Mesendoderm (in vitro differentiated cells): Measurements from ENCODE around the gene SV2A. TPM values are rescaled to one million over a fixed set of nuclear protein-coding genes. Genes with fewer than 3 reads are reported as not detected.

Experiments
- DNase-seq: peaks from one replicate; pipeline ENCODE4 v3.0.0; 2013
- H2AK5ac ChIP-seq: 2 replicates; pipeline ENCODE4 v1.6.1; 2013; ENCODE audit warnings: low read length, inconsistent platforms
- H2BK120ac ChIP-seq: 2 replicates; pipeline ENCODE4 v1.6.1; 2013; ENCODE audit warnings: low read depth, mild to moderate bottlenecking, low read length, moderate library complexity, mixed read lengths
- H2BK15ac ChIP-seq: replicated peaks from 2 replicates; pipeline ENCODE4 v1.6.1; 2013; ENCODE audit warnings: low read depth, mild to moderate bottlenecking, moderate library complexity
- H2BK5ac ChIP-seq: 2 replicates; pipeline ENCODE4 v1.6.1; 2013; ENCODE audit warnings: low read length, inconsistent platforms
- H3K18ac ChIP-seq: 2 replicates; pipeline ENCODE4 v1.6.1; 2013; ENCODE audit warnings: mild to moderate bottlenecking, low read length, mixed read lengths
- H3K23ac ChIP-seq: one replicate; pipeline ENCODE4 v1.6.1; 2013; ENCODE audit warnings: low read length
- H3K27ac ChIP-seq: 2 replicates; pipeline ENCODE4 v1.5.1; 2013; ENCODE audit warnings: low read depth, mild to moderate bottlenecking, inconsistent platforms, low read length, moderate library complexity
- H3K27me3 ChIP-seq: 2 replicates; pipeline ENCODE4 v1.6.1; 2013; ENCODE audit warnings: low read length, control low read depth, mild to moderate bottlenecking, inconsistent platforms; ENCODE audit not compliant: insufficient read depth, poor library complexity
- H3K36me3 ChIP-seq: 2 replicates; pipeline ENCODE4 v1.6.1; 2013; ENCODE audit warnings: low read length, inconsistent platforms; ENCODE audit not compliant: control insufficient read depth, insufficient read depth
- H3K4ac ChIP-seq: one replicate; pipeline ENCODE4 v1.6.1; 2013; ENCODE audit warnings: low read depth, mild to moderate bottlenecking, low read length, moderate library complexity
- H3K4me1 ChIP-seq: 2 replicates; pipeline ENCODE4 v1.6.1; 2013; ENCODE audit warnings: low read depth, low read length, inconsistent platforms; ENCODE audit not compliant: control insufficient read depth
- H3K4me2 ChIP-seq: 2 replicates; pipeline ENCODE4 v1.6.1; 2013; ENCODE audit warnings: low read length
- H3K4me3 ChIP-seq: 2 replicates; pipeline ENCODE4 v1.5.1; 2013; ENCODE audit warnings: mild to moderate bottlenecking, low read length
- H3K56ac ChIP-seq: one replicate; pipeline ENCODE4 v1.6.1; 2013; ENCODE audit warnings: low read length
- H3K79me1 ChIP-seq: 2 replicates; pipeline ENCODE4 v1.6.1; 2013; ENCODE audit warnings: low read length, inconsistent platforms
- H3K79me2 ChIP-seq: 2 replicates; pipeline ENCODE4 v1.6.1; 2013; ENCODE audit warnings: mild to moderate bottlenecking, low read length; ENCODE audit not compliant: control insufficient read depth, insufficient read depth
- H3K9ac ChIP-seq: 2 replicates; pipeline ENCODE4 v1.6.1; 2013; ENCODE audit warnings: low read length, inconsistent platforms
- H4K5ac ChIP-seq: one replicate; pipeline ENCODE4 v1.6.1; 2013; ENCODE audit warnings: low read length
- H4K8ac ChIP-seq: one replicate; pipeline ENCODE4 v1.6.1; 2013; ENCODE audit warnings: low read depth, mild to moderate bottlenecking, control low read depth, low read length, moderate library complexity
- WGBS: extraction: QIAGEN DNeasy Blood & Tissue Kit; methylation state at CpG from one replicate; pipeline ENCODE4 v1.1.7; 2013; ENCODE audit warnings: low lambda C conversion rate, missing lambda C conversion rate; ENCODE audit not compliant: insufficient coverage; ENCODE audit errors: extremely low coverage; 5-methylcytosine and 5-hydroxymethylcytosine counted together
- polyA plus RNA-seq, 2 experiments: library from polyadenylated mRNA; stranded (reverse); fragments of 200-250 nt; gene quantifications; one replicate each; pipeline ENCODE4 v1.2.3, GENCODE V29; 2013

The SV2A gene, protein sequence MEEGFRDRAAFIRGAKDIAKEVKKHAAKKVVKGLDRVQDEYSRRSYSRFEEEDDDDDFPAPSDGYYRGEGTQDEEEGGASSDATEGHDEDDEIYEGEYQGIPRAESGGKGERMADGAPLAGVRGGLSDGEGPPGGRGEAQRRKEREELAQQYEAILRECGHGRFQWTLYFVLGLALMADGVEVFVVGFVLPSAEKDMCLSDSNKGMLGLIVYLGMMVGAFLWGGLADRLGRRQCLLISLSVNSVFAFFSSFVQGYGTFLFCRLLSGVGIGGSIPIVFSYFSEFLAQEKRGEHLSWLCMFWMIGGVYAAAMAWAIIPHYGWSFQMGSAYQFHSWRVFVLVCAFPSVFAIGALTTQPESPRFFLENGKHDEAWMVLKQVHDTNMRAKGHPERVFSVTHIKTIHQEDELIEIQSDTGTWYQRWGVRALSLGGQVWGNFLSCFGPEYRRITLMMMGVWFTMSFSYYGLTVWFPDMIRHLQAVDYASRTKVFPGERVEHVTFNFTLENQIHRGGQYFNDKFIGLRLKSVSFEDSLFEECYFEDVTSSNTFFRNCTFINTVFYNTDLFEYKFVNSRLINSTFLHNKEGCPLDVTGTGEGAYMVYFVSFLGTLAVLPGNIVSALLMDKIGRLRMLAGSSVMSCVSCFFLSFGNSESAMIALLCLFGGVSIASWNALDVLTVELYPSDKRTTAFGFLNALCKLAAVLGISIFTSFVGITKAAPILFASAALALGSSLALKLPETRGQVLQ
- 27.6 TPM for polyA plus RNA-seq (2013, experiment 1 of 2)
- 28.5 TPM for polyA plus RNA-seq (2013, experiment 2 of 2)

DNA sequence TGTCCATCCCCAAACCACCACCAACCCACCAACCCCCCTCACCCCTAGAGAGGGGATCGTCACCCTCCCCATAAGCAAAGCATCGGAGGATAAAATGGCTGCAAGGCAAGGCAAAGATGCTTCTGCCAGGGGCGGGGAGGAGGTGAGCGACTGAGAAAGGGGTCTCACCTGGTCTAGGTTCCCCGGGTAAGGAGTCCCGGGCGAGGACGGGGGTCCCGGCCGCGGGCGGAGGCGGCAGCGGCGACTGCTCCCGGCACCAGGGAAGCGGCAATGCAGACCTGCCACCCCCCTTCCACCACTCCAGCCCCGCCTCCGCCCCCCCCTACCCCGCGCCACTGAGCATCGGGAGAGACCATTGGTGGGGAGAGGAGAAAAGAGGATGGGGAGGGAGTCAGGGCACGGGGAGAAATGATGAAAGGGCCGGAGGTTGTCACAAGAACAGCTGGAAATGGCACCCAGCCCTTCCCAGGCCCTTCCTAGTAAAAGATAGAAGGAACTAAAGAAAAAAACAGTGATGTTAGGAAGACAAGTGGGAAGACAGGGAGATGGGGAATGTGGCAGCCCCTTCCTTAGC lies at the start of gene SV2A:
SV2A (minus strand) TSS at position 274 of the 574 bp plus-strand sequence. CDS start 4,004 bp downstream, outside the sequence.
- Histone ChIP-seq H3K4me3 (peak within 1 kb of the TSS; percentile 61), H3K36me3 (peaks cover 2% of the 10 kb centered on the region), H3K56ac (peak within 1 kb of the TSS; percentile 88), H3K27me3 (no peaks in the 10 kb centered on the region), H3K23ac (no peak within 1 kb of the TSS), H2BK120ac (no peak within 1 kb of the TSS), H4K8ac (no peak within 1 kb of the TSS), H2AK5ac (no peak within 1 kb of the TSS), H2BK5ac (no peak within 1 kb of the TSS), H3K79me2 (peaks cover 2% of the 10 kb centered on the region), H2BK15ac (no peak within 1 kb of the TSS), H3K4ac (peak within 1 kb of the TSS; percentile 85), H3K9ac (peak within 1 kb of the TSS; percentile 86), H3K4me2 (peak within 1 kb of the TSS; percentile 83), H3K79me1 (peaks cover 9% of the 10 kb centered on the region), H3K18ac (peak within 1 kb of the TSS; percentile 71), H3K27ac (no peak within 1 kb of the TSS), H3K4me1 (peaks cover 11% of the 10 kb centered on the region), H4K5ac (no peak within 1 kb of the TSS)
- no CpG with 5 or more reads among the region's 24 CpGs for WGBS
- peak; percentile 89 for DNase-seq

DNA sequence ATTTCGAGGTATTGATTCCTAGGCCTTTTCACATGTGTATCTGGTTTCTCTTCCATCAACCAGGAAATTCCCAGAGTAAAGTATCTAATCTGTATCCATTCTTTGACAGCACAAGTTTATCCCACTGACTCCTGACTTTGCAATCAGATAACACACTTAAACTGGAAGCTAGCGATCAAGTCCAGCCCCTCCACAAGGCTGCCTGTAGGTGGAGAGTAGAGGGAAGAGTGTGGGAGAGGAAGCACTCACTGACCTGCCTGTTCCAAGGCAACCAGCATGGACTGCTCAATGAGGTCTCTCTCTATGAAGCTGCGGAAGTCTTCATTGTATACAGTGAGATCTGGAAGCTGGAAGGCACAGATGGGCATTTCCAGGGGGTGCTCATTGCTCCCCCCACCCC lies 49.4 kb upstream of the SV2A start:
- H3K18ac ChIP-seq: no peak overlapping the region
- H3K79me2 ChIP-seq: no peaks in the 10 kb centered on the region
- no peak overlapping the region for H3K4ac ChIP-seq
- no peak overlapping the region for H2BK120ac ChIP-seq
- no peaks in the 10 kb centered on the region for H3K79me1 ChIP-seq
- H2BK15ac ChIP-seq: no peak overlapping the region
- H3K4me2 ChIP-seq: no peak overlapping the region
- no CpG with 5 or more reads among the region's 3 CpGs for WGBS
- DNase-seq: peak; percentile 29
- no peak overlapping the region for H3K9ac ChIP-seq
- H3K56ac ChIP-seq: no peak overlapping the region
- no peaks in the 10 kb centered on the region for H3K27me3 ChIP-seq
- H3K4me1 ChIP-seq: no peaks in the 10 kb centered on the region
- H3K23ac ChIP-seq: no peak overlapping the region
- H3K36me3 ChIP-seq: peaks cover 2% of the 10 kb centered on the region
- no peak overlapping the region for H2BK5ac ChIP-seq
- no peak overlapping the region for H3K27ac ChIP-seq
- no peak overlapping the region for H4K8ac ChIP-seq
- H4K5ac ChIP-seq: no peak overlapping the region
- no peak overlapping the region for H2AK5ac ChIP-seq
- H3K4me3 ChIP-seq: no peak overlapping the region

DNA sequence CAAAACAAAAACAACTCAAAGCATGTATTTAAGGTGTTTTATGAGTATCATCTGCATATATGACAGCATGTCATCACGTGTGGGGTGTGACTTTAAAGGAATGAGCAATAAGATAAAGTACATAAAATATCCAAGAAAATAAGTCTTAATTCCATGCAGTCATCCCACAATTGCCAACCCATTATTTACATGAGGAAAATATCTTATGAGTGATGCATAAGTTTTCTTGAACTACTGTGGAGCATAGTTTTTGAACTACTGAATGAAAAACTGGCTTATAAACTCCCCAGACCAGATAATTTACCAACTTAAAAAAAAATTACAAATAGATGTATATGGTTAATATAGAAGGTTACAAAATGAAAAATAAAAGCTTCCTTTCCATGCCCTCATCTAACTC lies 48.8 kb upstream of the SV2A start:
- no peak overlapping the region for H3K4me3 ChIP-seq
- no peak overlapping the region for H3K9ac ChIP-seq
- no peak overlapping the region for H3K4ac ChIP-seq
- no peaks in the 10 kb centered on the region for H3K27me3 ChIP-seq
- no peaks in the 10 kb centered on the region for H3K79me1 ChIP-seq
- H4K5ac ChIP-seq: no peak overlapping the region
- H2AK5ac ChIP-seq: no peak overlapping the region
- no peak overlapping the region for H3K23ac ChIP-seq
- no peak overlapping the region for H2BK15ac ChIP-seq
- peaks cover 2% of the 10 kb centered on the region for H3K36me3 ChIP-seq
- H3K27ac ChIP-seq: no peak overlapping the region
- H3K79me2 ChIP-seq: no peaks in the 10 kb centered on the region
- no peak overlapping the region for H3K4me2 ChIP-seq
- H2BK120ac ChIP-seq: no peak overlapping the region
- no peak overlapping the region for H2BK5ac ChIP-seq
- no peak overlapping the region for H3K18ac ChIP-seq
- H4K8ac ChIP-seq: no peak overlapping the region
- H3K4me1 ChIP-seq: no peaks in the 10 kb centered on the region
- no peak for DNase-seq
- no peak overlapping the region for H3K56ac ChIP-seq
- WGBS: no CpG with 5 or more reads among the region's 1 CpG

DNA sequence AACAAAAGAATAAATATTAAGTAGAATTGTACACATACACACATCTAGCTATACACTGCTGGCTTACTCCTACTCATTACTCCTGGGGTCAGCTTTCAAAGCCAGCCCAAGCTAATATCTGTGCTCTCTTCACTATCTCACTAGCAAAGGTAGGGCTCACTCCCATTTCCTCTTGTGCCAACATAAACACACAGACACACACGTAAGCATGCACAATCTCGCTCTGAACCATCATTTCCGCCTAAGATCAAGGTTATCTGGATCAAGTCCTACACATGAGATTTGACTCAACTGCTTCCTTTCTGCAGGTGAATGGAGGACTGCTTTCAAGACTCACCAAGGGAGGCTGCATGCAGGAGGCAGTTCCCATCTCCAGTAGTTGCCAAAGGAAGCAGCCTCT lies 47.8 kb upstream of the SV2A start:
- no peak overlapping the region for H2BK15ac ChIP-seq
- H3K9ac ChIP-seq: no peak overlapping the region
- H3K79me1 ChIP-seq: no peaks in the 10 kb centered on the region
- H3K27me3 ChIP-seq: no peaks in the 10 kb centered on the region
- no peak overlapping the region for H3K23ac ChIP-seq
- H4K8ac ChIP-seq: no peak overlapping the region
- H3K56ac ChIP-seq: no peak overlapping the region
- WGBS: no CpG with 5 or more reads among the region's 3 CpGs
- no peaks in the 10 kb centered on the region for H3K36me3 ChIP-seq
- no peak overlapping the region for H2BK120ac ChIP-seq
- DNase-seq: no peak
- H2AK5ac ChIP-seq: no peak overlapping the region
- no peak overlapping the region for H3K4ac ChIP-seq
- no peak overlapping the region for H3K4me3 ChIP-seq
- H3K27ac ChIP-seq: no peak overlapping the region
- no peak overlapping the region for H4K5ac ChIP-seq
- H3K18ac ChIP-seq: no peak overlapping the region
- no peaks in the 10 kb centered on the region for H3K4me1 ChIP-seq
- H2BK5ac ChIP-seq: no peak overlapping the region
- H3K4me2 ChIP-seq: no peak overlapping the region
- no peaks in the 10 kb centered on the region for H3K79me2 ChIP-seq

DNA sequence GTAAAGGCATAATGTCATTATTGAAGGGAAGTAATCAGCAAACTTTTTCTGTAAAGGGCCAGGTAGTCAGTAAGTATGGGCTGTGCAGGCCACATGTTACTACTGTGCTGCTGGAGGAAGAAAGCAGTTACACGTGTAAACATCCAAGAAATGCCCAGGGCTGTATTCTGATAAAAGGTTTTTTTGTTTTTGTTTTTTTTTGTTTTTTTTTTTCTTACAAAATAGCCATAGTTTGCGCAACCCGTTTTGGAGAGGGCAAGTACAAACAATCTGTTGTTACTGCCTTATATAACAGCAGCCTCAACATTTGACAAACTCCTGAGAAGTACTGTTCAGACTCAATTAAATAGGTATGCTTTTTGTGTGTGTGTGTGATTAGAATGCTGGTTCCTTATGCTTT lies 45.7 kb upstream of the SV2A start:
- Histone ChIP-seq H3K27me3 (no peaks in the 10 kb centered on the region), H2AK5ac (no peak overlapping the region), H3K18ac (no peak overlapping the region), H4K5ac (no peak overlapping the region), H4K8ac (no peak overlapping the region), H3K27ac (no peak overlapping the region), H3K36me3 (peaks cover 3% of the 10 kb centered on the region), H2BK120ac (no peak overlapping the region), H3K4ac (no peak overlapping the region), H3K9ac (no peak overlapping the region), H2BK5ac (no peak overlapping the region), H3K4me1 (no peaks in the 10 kb centered on the region), H3K23ac (no peak overlapping the region), H2BK15ac (no peak overlapping the region), H3K4me2 (no peak overlapping the region), H3K79me2 (no peaks in the 10 kb centered on the region), H3K79me1 (no peaks in the 10 kb centered on the region), H3K4me3 (no peak overlapping the region), H3K56ac (no peak overlapping the region)
- WGBS: no CpG with 5 or more reads among the region's 3 CpGs
- DNase-seq: no peak
